Ectodermal cell (in vitro differentiated cells): Measurements from ENCODE around the gene ITPRID2.

Experiments used
- H3K27ac ChIP-seq: 2 replicates; pipeline ENCODE4 v1.7.0; 2013; ENCODE audit warnings: mild to moderate bottlenecking, low read depth, low read length; ENCODE audit not compliant: insufficient read depth, poor library complexity, severe bottlenecking
- H3K27me3 ChIP-seq: 2 replicates; pipeline ENCODE4 v1.7.0; 2013; ENCODE audit warnings: mild to moderate bottlenecking, low read length; ENCODE audit not compliant: insufficient read depth, control insufficient read depth, poor library complexity, severe bottlenecking
- H3K36me3 ChIP-seq: one replicate; pipeline ENCODE4 v1.7.0; 2013; ENCODE audit warnings: low read length; ENCODE audit not compliant: control insufficient read depth, insufficient read depth
- H3K4me1 ChIP-seq: one replicate; pipeline ENCODE4 v1.7.0; 2013; ENCODE audit warnings: low read length; ENCODE audit not compliant: control insufficient read depth, insufficient read depth
- H3K4me3 ChIP-seq: 2 replicates; pipeline ENCODE4 v1.7.0; 2013; ENCODE audit warnings: low read depth, low read length, control low read depth; ENCODE audit not compliant: insufficient read depth
- H3K9me3 ChIP-seq: 2 replicates; pipeline ENCODE4 v1.7.0; 2013; ENCODE audit warnings: mild to moderate bottlenecking, low read length, moderate library complexity; ENCODE audit not compliant: control insufficient read depth
- WGBS, 2 experiments: methylation state at CpG; one replicate each; pipeline ENCODE4 v1.1.7; 2013; ENCODE audit warnings: missing lambda C conversion rate in 2 of 2; 5-methylcytosine and 5-hydroxymethylcytosine counted together

Gene ITPRID2

DNA sequence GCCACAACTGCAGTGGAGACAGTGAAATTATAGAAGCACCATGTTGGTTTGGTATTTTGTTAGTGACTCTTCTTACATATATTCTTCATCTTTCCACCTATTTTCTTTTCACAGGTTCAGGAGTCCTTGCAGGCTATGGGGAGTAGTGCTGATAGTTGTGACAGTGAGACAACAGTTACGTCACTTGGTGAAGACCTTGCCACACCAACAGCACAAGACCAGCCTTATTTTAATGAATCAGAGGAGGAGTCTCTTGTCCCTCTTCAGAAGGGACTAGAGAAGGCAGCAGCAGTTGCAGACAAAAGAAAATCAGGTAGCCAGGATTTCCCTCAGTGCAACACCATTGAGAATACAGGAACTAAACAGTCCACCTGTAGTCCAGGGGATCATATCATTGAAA lies 23.6 kb downstream of the ITPRID2 start:
- Histone ChIP-seq H3K4me1 (no peaks in the 10 kb centered on the region), H3K9me3 (no peaks in the 10 kb centered on the region), H3K27me3 (no peaks in the 10 kb centered on the region), H3K4me3 (no peak overlapping the region), H3K36me3 (no peaks in the 10 kb centered on the region), H3K27ac (no peak overlapping the region)
- 87 to 100% methylated on average over 1 of the region's 1 CpG for WGBS, 2 experiments

DNA sequence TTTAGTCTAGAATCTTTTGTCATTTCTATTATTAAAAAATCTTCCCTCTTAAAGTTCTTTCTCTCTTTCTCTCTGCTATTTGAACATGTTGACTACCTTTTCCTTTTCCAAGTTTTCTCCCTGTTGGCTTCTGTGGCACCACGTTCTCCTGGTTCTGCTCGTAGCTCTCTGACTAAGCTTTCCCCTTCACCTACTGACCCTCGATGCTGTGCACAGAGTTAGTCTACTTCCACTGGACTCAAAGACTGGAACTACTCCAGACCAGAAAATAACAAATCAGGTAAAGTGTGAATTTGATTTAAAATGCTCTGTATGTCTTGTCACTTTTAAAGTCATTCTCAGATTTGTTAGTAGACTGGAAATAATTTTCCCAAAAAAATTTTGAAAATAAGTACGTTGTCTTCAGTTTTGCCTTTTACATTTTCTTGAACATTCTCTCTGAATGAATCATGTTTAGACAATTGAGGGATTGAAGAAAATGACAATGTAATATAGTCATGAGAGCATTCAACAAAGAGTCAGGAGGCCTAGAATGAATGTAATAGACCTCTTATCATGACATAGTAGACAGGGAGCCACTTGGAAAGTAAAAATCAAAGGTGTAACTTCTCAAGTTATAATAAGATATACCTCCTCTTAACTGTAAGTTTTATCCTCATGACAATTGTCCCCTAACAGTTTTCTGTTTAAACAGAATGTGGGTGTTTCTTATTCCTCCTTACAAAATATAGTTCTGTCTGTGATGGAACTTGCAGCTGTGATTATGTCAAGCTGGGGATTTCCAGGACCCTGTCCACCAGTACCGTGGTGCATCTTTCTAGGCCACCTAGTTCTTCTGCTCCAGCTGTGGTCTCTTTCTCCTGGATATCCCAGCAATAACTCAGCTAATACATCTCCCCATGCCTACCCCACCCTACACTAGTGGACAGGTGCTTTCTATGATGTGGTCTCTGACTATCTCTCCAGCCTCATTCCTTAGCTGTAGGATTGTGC lies 25.5 kb downstream of the ITPRID2 start:
- no peaks in the 10 kb centered on the region for H3K4me1 ChIP-seq
- no peak overlapping the region for H3K27ac ChIP-seq
- 94 to 96% methylated on average over 5 of the region's 5 CpGs for WGBS, 2 experiments
- H3K27me3 ChIP-seq = no peaks in the 10 kb centered on the region
- H3K36me3 ChIP-seq = no peaks in the 10 kb centered on the region
- no peaks in the 10 kb centered on the region for H3K9me3 ChIP-seq
- H3K4me3 ChIP-seq = no peak overlapping the region

- no peaks in the 10 kb centered on the region for H3K27me3 ChIP-seq
- no peaks in the 10 kb centered on the region for H3K9me3 ChIP-seq
- 98% methylated on average over 5 of the region's 5 CpGs for WGBS, 2 experiments
- no peaks in the 10 kb centered on the region for H3K36me3 ChIP-seq
- H3K4me3 ChIP-seq = no peak overlapping the region
- H3K27ac ChIP-seq = no peak overlapping the region
- H3K4me1 ChIP-seq = no peaks in the 10 kb centered on the region
Observed at GRCh38 chr2:181918188-181918587, 26.7 kb downstream of the ITPRID2 start.

DNA sequence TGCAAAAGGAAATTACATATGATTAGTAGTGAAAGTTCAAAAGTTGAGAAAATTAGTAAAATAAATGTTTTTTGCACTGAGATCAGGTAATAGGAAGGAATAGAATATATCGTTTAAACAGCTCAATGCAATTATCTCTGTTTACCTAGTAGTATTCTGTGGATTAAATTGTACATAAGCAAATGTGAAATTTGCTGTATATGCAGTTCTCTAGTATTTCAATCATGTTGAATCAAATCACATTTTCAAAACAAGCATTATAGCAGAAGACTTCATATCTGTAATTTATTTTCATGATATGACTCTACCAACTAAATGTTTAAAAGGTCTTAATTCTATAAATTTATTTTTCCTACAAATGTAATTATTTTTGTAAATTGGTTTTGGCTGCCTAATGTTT lies 31.6 kb downstream of the ITPRID2 start:
- Histone ChIP-seq H3K9me3 (no peaks in the 10 kb centered on the region), H3K4me3 (no peak overlapping the region), H3K36me3 (no peaks in the 10 kb centered on the region), H3K27ac (no peak overlapping the region), H3K4me1 (no peaks in the 10 kb centered on the region), H3K27me3 (no peaks in the 10 kb centered on the region)
- WGBS, 2 experiments = 86 to 100% methylated on average over 1 of the region's 1 CpG

- no peaks in the 10 kb centered on the region for H3K9me3 ChIP-seq
- H3K4me3 ChIP-seq = no peak overlapping the region
- H3K27me3 ChIP-seq = no peaks in the 10 kb centered on the region
- no peak overlapping the region for H3K27ac ChIP-seq
- no peaks in the 10 kb centered on the region for H3K36me3 ChIP-seq
- H3K4me1 ChIP-seq = no peaks in the 10 kb centered on the region
- WGBS, 2 experiments = 82 to 84% methylated on average over 1 to 2 of the region's 2 CpGs
Observed at GRCh38 chr2:181924336-181924735, 32.8 kb downstream of the ITPRID2 start.

DNA sequence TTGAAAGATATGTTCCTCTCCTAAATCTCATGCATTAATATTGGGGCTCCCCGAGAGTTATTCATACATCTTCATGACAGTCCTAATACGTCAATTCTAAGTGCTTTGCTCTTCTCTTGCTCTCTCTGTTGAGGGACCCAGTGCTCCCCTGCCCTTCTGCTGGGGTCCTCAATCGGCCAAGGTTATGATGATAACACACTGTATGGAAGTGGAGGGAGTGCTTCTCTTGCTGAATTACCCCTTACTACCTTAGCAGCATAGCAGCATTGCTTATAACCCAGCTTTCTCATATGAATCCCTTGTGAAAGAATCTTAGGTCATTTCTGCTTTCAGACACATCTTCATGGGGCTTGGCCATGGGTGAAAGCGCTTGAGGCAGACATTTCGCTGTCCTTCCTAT lies 43.2 kb downstream of the ITPRID2 start:
- no peak overlapping the region for H3K4me3 ChIP-seq
- no peaks in the 10 kb centered on the region for H3K4me1 ChIP-seq
- H3K36me3 ChIP-seq = no peaks in the 10 kb centered on the region
- WGBS, 2 experiments = 91 to 95% methylated on average over 4 to 5 of the region's 5 CpGs
- no peaks in the 10 kb centered on the region for H3K27me3 ChIP-seq
- H3K9me3 ChIP-seq = no peaks in the 10 kb centered on the region
- no peak overlapping the region for H3K27ac ChIP-seq

DNA sequence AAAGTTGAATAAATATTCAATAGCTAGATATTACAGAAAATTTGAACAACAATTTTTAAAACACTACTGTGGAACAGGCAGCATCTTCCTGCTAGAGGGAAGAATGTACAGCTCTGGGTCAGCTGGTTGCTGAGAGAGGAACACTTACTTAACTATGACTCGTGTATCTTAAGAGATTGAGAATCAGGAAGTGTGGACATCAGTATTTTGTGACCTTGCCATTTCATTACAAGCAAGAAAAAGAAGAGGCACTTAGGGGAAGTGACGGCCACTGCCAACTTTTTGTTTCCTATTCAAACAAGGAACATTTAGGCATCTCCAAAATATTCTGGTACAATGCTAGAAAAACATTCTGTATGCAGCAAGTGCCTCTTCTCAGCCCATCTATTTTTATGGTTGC lies 45.9 kb downstream of the ITPRID2 start:
- 87 to 98% methylated on average over 2 of the region's 2 CpGs for WGBS, 2 experiments
- no peaks in the 10 kb centered on the region for H3K9me3 ChIP-seq
- no peak overlapping the region for H3K27ac ChIP-seq
- H3K27me3 ChIP-seq = no peaks in the 10 kb centered on the region
- H3K4me3 ChIP-seq = no peak overlapping the region
- no peaks in the 10 kb centered on the region for H3K36me3 ChIP-seq
- no peaks in the 10 kb centered on the region for H3K4me1 ChIP-seq

DNA sequence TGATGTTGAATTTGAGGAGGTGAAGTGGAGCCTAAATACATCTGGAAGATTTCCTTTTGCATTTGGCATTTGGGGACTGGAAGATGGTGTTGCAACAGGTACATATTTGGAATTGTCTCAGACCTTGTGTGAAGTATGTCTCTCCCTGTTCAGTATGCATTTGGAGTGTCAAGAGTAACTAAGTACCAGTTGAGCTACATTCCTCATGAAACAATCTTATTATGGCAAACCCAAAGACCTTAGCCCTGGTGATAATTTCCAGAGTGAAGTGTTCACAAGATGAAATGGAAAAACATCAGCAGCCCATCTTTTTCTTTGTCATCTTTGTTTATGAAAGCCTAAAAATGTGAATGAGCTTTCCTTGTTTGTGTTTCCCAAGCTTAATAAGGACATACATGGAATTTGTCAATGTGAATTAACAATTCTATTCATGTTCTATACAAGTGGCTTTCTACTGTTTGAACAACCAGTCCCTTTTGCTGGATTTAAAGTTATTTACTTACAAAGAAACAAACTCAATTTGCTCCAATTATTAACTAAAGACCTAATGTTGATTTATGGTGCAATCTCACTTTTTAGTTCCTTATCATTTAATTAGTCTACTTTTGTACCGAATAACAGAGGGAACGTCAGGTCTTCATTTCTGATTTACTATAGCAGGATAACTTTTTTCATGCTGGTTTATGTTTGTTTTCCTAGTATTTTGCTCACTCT lies 52.0 kb downstream of the ITPRID2 start:
- H3K4me1 ChIP-seq = no peaks in the 10 kb centered on the region
- H3K27me3 ChIP-seq = no peaks in the 10 kb centered on the region
- WGBS, 2 experiments = 97 to 100% methylated on average over 2 of the region's 2 CpGs
- no peak overlapping the region for H3K4me3 ChIP-seq
- no peaks in the 10 kb centered on the region for H3K36me3 ChIP-seq
- no peak overlapping the region for H3K27ac ChIP-seq
- H3K9me3 ChIP-seq = no peaks in the 10 kb centered on the region

GRCh38 chr2:181944164-181944913 lies 52.8 kb downstream of the ITPRID2 start:
- no peaks in the 10 kb centered on the region for H3K4me1 ChIP-seq
- no peak overlapping the region for H3K27ac ChIP-seq
- no peak overlapping the region for H3K4me3 ChIP-seq
- 84 to 91% methylated on average over 4 of the region's 5 CpGs for WGBS, 2 experiments
- H3K36me3 ChIP-seq = no peaks in the 10 kb centered on the region
- no peaks in the 10 kb centered on the region for H3K27me3 ChIP-seq
- no peaks in the 10 kb centered on the region for H3K9me3 ChIP-seq

DNA sequence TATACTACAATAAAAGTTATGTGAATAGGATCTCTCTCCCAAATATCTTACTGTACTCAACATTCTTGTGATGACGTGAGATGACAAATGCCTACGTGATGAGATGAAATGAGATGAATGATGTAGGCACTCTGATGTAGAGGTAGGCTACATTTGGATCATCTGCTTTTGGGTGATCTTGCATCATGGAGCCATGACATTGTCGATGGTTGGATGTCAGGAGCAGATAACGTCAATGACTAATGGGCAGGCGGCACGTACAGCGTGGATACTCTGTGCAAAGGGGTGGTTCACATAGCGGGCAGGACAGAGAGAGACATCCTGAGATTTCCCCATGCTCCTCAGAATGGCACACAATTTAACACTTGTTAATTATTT lies 53.4 kb downstream of the ITPRID2 start:
- H3K4me3 ChIP-seq = no peak overlapping the region
- no peaks in the 10 kb centered on the region for H3K9me3 ChIP-seq
- H3K4me1 ChIP-seq = no peaks in the 10 kb centered on the region
- H3K36me3 ChIP-seq = no peaks in the 10 kb centered on the region
- no peaks in the 10 kb centered on the region for H3K27me3 ChIP-seq
- H3K27ac ChIP-seq = no peak overlapping the region
- WGBS, 2 experiments = 93 to 97% methylated on average over 8 of the region's 8 CpGs
